Gastroesophageal sphincter (tissue), 3 donors: ENCODE results near the gene TMED1.

Experiments
- CTCF ChIP-seq, 4 experiments: fragments of 200-600 bp in 2 of 4; fragments of 450-650 bp in 2 of 4; sonication (generic) in 1 of 4; IDR thresholded peaks; one replicate each; pipeline ENCODE4 v1.5.1; 2017 to 2019; ENCODE audit warnings: antibody characterized with exemption in 4 of 4, mild to moderate bottlenecking in 2 of 4, moderate library complexity in 2 of 4
- POLR2A ChIP-seq, 2 donors: fragments of 450-650 bp; IDR thresholded peaks; one replicate each; pipeline ENCODE4 v1.6.1; 2017; ENCODE audit warnings: antibody characterized with exemption in 2 of 2, mild to moderate bottlenecking in 2 of 2, moderate library complexity in 1 of 2

GRCh38 chr19:10809651-10810285 is 26.2 kb downstream of the TMED1 start:
- TF ChIP-seq CTCF (IDR thresholded peaks at IDR 0.05): no peak
- TF ChIP-seq POLR2A (IDR thresholded peaks at IDR 0.05): no peak
